KBM-7 (cell line): ENCODE measurements around the gene IL20RA.
A peak's percentile ranks its signal among the peaks of the same experiment; 100 is the strongest.
"Not testable (repeated sequence)": the region's sequence is repeated elsewhere in the genome, so short reads cannot be mapped to it uniquely, and the experiment has no call there.

ENCODE experiments used
- DNase-seq: peaks from one replicate; pipeline ENCODE4 v3.0.0-alpha.2; 2015
- in situ Hi-C: fragments of 300-500 bp; cut with MboI; formaldehyde crosslinking; loops from 2 replicates; pipeline ENCODE4 v1.14.3; 2020; ENCODE audit warnings: low sequenced_read_pairs, low pct_unique_long_range_greater_than_20kb, mixed read lengths

IL20RA gene

GRCh38 chr6:137044366-137045221 is at the start of gene IL20RA:
TSS of gene IL20RA (minus strand) at chr6:137044965. CDS start at chr6:137044728, 237 bp downstream.
- in situ Hi-C loops = no loop called here
- DNase-seq = no peak

GRCh38 chr6:137093183-137094069 is 48.7 kb upstream of the IL20RA start:
- DNase-seq = no peak
- in situ Hi-C loops = loop anchor here (25.0 kb wide), 1 partner anchor 544 kb away; no protein-coding TSS in a partner anchor

- in situ Hi-C loops = loop anchor here (25.0 kb wide), 1 partner anchor 545 kb away; no protein-coding TSS in a partner anchor
- no peak for DNase-seq
These were observed 47.3 kb upstream of the IL20RA start for GRCh38 chr6:137092018-137092417.

- no peak for DNase-seq
- in situ Hi-C loops = loop anchor here (25.0 kb wide), 1 partner anchor 548 kb away; no protein-coding TSS in a partner anchor
These were observed 44.5 kb upstream of the IL20RA start for GRCh38 chr6:137089305-137089704.

- in situ Hi-C loops = loop anchor here (25.0 kb wide), 1 partner anchor 549 kb away; no protein-coding TSS in a partner anchor
- DNase-seq = no peak
These were observed 43.1 kb upstream of the IL20RA start for GRCh38 chr6:137087902-137088301.

GRCh38 chr6:137086031-137086430 is 41.3 kb upstream of the IL20RA start:
- in situ Hi-C loops = loop anchor here (25.0 kb wide), 1 partner anchor 551 kb away; no protein-coding TSS in a partner anchor
- DNase-seq = no peak

GRCh38 chr6:137084865-137085617 is 40.3 kb upstream of the IL20RA start:
- in situ Hi-C loops = loop anchor here (25.0 kb wide), 1 partner anchor 552 kb away; no protein-coding TSS in a partner anchor
- DNase-seq = no peak

- in situ Hi-C loops = loop anchor here (25.0 kb wide), 1 partner anchor 553 kb away; no protein-coding TSS in a partner anchor
These were observed 39.3 kb upstream of the IL20RA start for GRCh38 chr6:137084090-137084489.

GRCh38 chr6:137081997-137082396 is 37.2 kb upstream of the IL20RA start:
- in situ Hi-C loops = loop anchor here (25.0 kb wide), 1 partner anchor 555 kb away; no protein-coding TSS in a partner anchor
- no peak for DNase-seq

More at GRCh38 chr6:137084090-137084489, 39.3 kb upstream of the IL20RA start:
- no peak for DNase-seq

GRCh38 chr6:137080711-137081110 is 35.9 kb upstream of the IL20RA start:
- in situ Hi-C loops = loop anchor here (25.0 kb wide), 1 partner anchor 557 kb away; no protein-coding TSS in a partner anchor
- DNase-seq = no peak

- peak; percentile 86 for DNase-seq
- in situ Hi-C loops = loop anchor here (25.0 kb wide), 1 partner anchor 561 kb away; no protein-coding TSS in a partner anchor
These were observed 31.7 kb upstream of the IL20RA start for GRCh38 chr6:137076277-137077068.

GRCh38 chr6:137075790-137076189 is 31.0 kb upstream of the IL20RA start:
- in situ Hi-C loops = loop anchor here (25.0 kb wide), 1 partner anchor 562 kb away; no protein-coding TSS in a partner anchor
- not testable (repeated sequence) for DNase-seq

GRCh38 chr6:137070303-137070702 is 25.5 kb upstream of the IL20RA start:
- no peak for DNase-seq
- in situ Hi-C loops = no loop called here

GRCh38 chr6:137067399-137067798 is 22.6 kb upstream of the IL20RA start:
- no peak for DNase-seq
- in situ Hi-C loops = no loop called here

GRCh38 chr6:137058037-137058436 is 13.3 kb upstream of the IL20RA start:
- no peak for DNase-seq
- in situ Hi-C loops = no loop called here

- no peak for DNase-seq
- in situ Hi-C loops = no loop called here
These were observed 11.5 kb upstream of the IL20RA start for GRCh38 chr6:137056121-137056880.
